Measurements from ENCODE around the gene MZT2A.
"Not testable (repeated sequence)": the region's sequence is repeated elsewhere in the genome, so short reads cannot be mapped to it uniquely, and the experiment has no call there.

Gene MZT2A

GRCh38 chr2:131454914-131455313 lies 37.3 kb downstream of the MZT2A start:
- not testable (repeated sequence) for DNase-seq (ENCODE audit: low read depth in 3 of 3, low spot score in 1 of 3)

GRCh38 chr2:131451265-131451949 lies 40.8 kb downstream of the MZT2A start:
- DNase-seq (ENCODE audit: low read depth in 3 of 3, low spot score in 1 of 3) = not testable (repeated sequence)

GRCh38 chr2:131447981-131448380 lies 44.2 kb downstream of the MZT2A start:
- DNase-seq (ENCODE audit: low read depth in 3 of 3, low spot score in 1 of 3) = not testable (repeated sequence)

GRCh38 chr2:131445896-131446295 lies 46.3 kb downstream of the MZT2A start:
- DNase-seq (ENCODE audit: low read depth in 3 of 3, low spot score in 1 of 3) = no peak

- not testable (repeated sequence) for DNase-seq (ENCODE audit: low read depth in 3 of 3, low spot score in 1 of 3)
Observed at GRCh38 chr2:131445515-131445797, 46.7 kb downstream of the MZT2A start.

- not testable (repeated sequence) for DNase-seq (ENCODE audit: low read depth in 3 of 3, low spot score in 1 of 3)
Observed at GRCh38 chr2:131444736-131445514, 47.3 kb downstream of the MZT2A start.

- not testable (repeated sequence) for DNase-seq (ENCODE audit: low read depth in 3 of 3, low spot score in 1 of 3)
Observed at GRCh38 chr2:131440742-131441468, 51.3 kb downstream of the MZT2A start.
